ENCODE results near the gene KIF6. TPM values are rescaled to one million over a fixed set of nuclear protein-coding genes. Genes with fewer than 3 reads are reported as not detected.

Gene KIF6
- total and polyA plus RNA-seq, 7 experiments from 2014 or later: 0.75 TPM; not detected in 6

GRCh38 chr6:39341352-39341751 lies 383.9 kb downstream of the KIF6 start:
- Histone ChIP-seq H3K27ac (ENCODE audit: low read depth, low read length) (no peak overlapping the region), H3K4me1 (ENCODE audit: control insufficient read depth in 2 of 2, insufficient read depth in 2 of 2, low read length in 2 of 2) (no peaks in the 10 kb centered on the region), H3K9me3 (ENCODE audit: control insufficient read depth in 2 of 3, low read length in 3 of 3) (no peaks in the 10 kb centered on the region), H3K4me3 (ENCODE audit: low read length) (no peak overlapping the region), H3K36me3 (ENCODE audit: control insufficient read depth in 2 of 3, insufficient read depth in 3 of 3, low read length in 3 of 3) (no peaks in the 10 kb centered on the region), H3K27me3 (ENCODE audit: control insufficient read depth in 2 of 2, insufficient read depth in 2 of 2, low read length in 2 of 2) (no peaks in the 10 kb centered on the region)
- intact Hi-C loops (cut with micrococcal nuclease): loop anchor here in 1 of 2 donors (10.0 kb wide), 1 partner anchor 1683 kb away; no protein-coding TSS in a partner anchor
- Mint-ChIP-seq H3K4me1 (peaks cover 5 to 20% (median 9%) of the 10 kb centered on the region in 7 donors), H3K27ac (no peak overlapping the region), H3K36me3 (no peaks in the 10 kb centered on the region), H3K9me3 (no peaks in the 10 kb centered on the region), H3K27me3 (peaks cover 11 to 26% (median 18%) of the 10 kb centered on the region in 5 donors), H3K4me3 (no peak overlapping the region)
- CTCF ChIA-PET: no interaction called here
- ATAC-seq (no peak), DNase-seq (no peak)
- POLR2A ChIA-PET: no interaction called here

- Histone ChIP-seq H3K36me3 (ENCODE audit: control insufficient read depth in 2 of 3, insufficient read depth in 3 of 3, low read length in 3 of 3) (no peaks in the 10 kb centered on the region), H3K4me1 (ENCODE audit: control insufficient read depth in 2 of 2, insufficient read depth in 2 of 2, low read length in 2 of 2) (no peaks in the 10 kb centered on the region), H3K27ac (ENCODE audit: low read depth, low read length) (no peak overlapping the region), H3K9me3 (ENCODE audit: control insufficient read depth in 2 of 3, low read length in 3 of 3) (no peaks in the 10 kb centered on the region), H3K27me3 (ENCODE audit: control insufficient read depth in 2 of 2, insufficient read depth in 2 of 2, low read length in 2 of 2) (no peaks in the 10 kb centered on the region), H3K4me3 (ENCODE audit: low read length) (no peak overlapping the region)
- ATAC-seq: no peak
- Mint-ChIP-seq H3K36me3 (no peaks in the 10 kb centered on the region), H3K4me1 (peaks cover 11 to 27% (median 15%) of the 10 kb centered on the region in 7 donors), H3K4me3 (no peak overlapping the region), H3K27me3 (peaks cover 11 to 31% (median 18%) of the 10 kb centered on the region in 5 donors), H3K9me3 (no peaks in the 10 kb centered on the region), H3K27ac (no peak overlapping the region)
- ChIA-PET POLR2A (no interaction called here), CTCF (no interaction called here)
- DNase-seq: no peak
- intact Hi-C loops (cut with micrococcal nuclease): loop anchor here in 1 of 2 donors (10.0 kb wide), 1 partner anchor 1685 kb away; no protein-coding TSS in a partner anchor
Measured at GRCh38 chr6:39339868-39340550, 385.2 kb downstream of the KIF6 start.

DNA sequence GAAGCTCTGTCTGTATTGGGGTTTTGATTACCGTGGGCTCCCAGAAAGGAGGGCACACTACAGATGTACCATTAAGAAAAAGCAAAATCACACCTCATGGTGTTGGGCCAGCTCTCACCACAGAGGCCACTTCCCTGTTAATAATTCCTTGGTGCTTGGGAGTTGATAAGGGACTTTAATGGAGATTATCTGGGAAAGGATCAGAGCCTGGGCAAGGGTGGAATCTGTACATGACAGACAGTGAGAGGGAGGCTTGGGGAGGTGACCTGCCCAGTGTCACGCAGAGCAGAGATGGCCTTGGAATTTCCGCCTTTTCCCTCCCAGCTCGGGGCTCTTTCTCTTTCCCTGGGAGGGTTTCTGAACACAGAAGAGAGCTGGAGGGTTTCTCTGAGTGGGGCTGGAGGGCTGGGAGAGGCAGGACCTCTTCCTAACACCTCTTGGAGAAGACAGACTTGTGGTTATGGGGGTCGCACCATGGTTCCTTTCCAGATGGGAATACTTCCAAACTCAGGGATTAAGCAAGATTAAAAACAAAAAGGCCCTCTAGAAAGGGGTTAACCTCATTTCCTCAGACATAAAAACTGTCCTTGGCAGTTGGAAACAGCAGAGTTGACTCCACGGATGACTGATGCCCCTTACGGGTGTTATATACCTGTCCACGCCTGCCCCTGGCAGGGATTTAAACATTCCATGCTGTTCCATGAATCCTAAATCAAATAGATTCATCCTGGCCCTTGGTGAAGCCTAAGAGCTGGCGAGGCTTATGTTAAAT lies 385.9 kb downstream of the KIF6 start:
- H3K36me3 Mint-ChIP-seq: no peaks in the 10 kb centered on the region
- no peaks in the 10 kb centered on the region for H3K9me3 ChIP-seq (ENCODE audit: control insufficient read depth in 2 of 3, low read length in 3 of 3)
- H3K4me1 ChIP-seq (ENCODE audit: control insufficient read depth in 2 of 2, insufficient read depth in 2 of 2, low read length in 2 of 2): no peaks in the 10 kb centered on the region
- H3K27me3 Mint-ChIP-seq: peaks cover 11 to 31% (median 20%) of the 10 kb centered on the region in 5 donors
- H3K4me1 Mint-ChIP-seq: peaks cover 11 to 27% (median 15%) of the 10 kb centered on the region in 7 donors
- no peaks in the 10 kb centered on the region for H3K36me3 ChIP-seq (ENCODE audit: control insufficient read depth in 2 of 3, insufficient read depth in 3 of 3, low read length in 3 of 3)
- H3K27ac ChIP-seq (ENCODE audit: low read depth, low read length): no peak overlapping the region
- no peaks in the 10 kb centered on the region for H3K27me3 ChIP-seq (ENCODE audit: control insufficient read depth in 2 of 2, insufficient read depth in 2 of 2, low read length in 2 of 2)
- H3K4me3 ChIP-seq (ENCODE audit: low read length): no peak overlapping the region
- intact Hi-C loops (cut with micrococcal nuclease): no loop called here
- CTCF ChIA-PET: no interaction called here
- no peak overlapping the region for H3K27ac Mint-ChIP-seq
- DNase-seq: no peak
- ATAC-seq: no peak
- POLR2A ChIA-PET: no interaction called here
- H3K9me3 Mint-ChIP-seq: no peaks in the 10 kb centered on the region
- H3K4me3 Mint-ChIP-seq: no peak overlapping the region

DNA sequence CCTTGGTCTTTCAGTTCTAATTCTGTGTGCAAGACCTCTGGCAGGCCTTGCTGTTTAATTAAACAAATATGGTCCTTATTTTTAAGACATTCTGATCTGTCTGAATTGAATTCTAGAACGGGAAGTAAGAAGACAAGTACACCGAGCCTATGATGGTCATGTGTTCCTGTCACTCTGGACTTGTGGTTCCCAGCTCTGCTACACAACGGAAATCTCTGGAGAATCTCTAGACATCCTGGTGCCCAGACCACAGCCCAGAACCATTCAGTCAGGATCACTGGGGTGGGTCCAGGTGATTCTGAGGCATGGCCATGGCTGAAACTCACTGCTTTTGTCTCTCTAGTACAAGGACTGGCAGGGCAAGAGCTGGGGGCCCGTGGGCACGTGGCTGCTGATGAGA lies 386.8 kb downstream of the KIF6 start:
- Histone ChIP-seq H3K9me3 (ENCODE audit: control insufficient read depth in 2 of 3, low read length in 3 of 3) (no peaks in the 10 kb centered on the region), H3K4me3 (ENCODE audit: low read length) (no peak overlapping the region), H3K4me1 (ENCODE audit: control insufficient read depth in 2 of 2, insufficient read depth in 2 of 2, low read length in 2 of 2) (no peaks in the 10 kb centered on the region), H3K36me3 (ENCODE audit: control insufficient read depth in 2 of 3, insufficient read depth in 3 of 3, low read length in 3 of 3) (no peaks in the 10 kb centered on the region), H3K27me3 (ENCODE audit: control insufficient read depth in 2 of 2, insufficient read depth in 2 of 2, low read length in 2 of 2) (no peaks in the 10 kb centered on the region), H3K27ac (ENCODE audit: low read depth, low read length) (no peak overlapping the region)
- Mint-ChIP-seq H3K27me3 (peaks cover 15 to 31% (median 23%) of the 10 kb centered on the region in 5 donors), H3K4me3 (no peak overlapping the region), H3K36me3 (no peaks in the 10 kb centered on the region), H3K9me3 (no peaks in the 10 kb centered on the region), H3K27ac (no peak overlapping the region), H3K4me1 (peaks cover 11 to 27% (median 15%) of the 10 kb centered on the region in 7 donors)
- no peak for DNase-seq
- CTCF ChIA-PET: no interaction called here
- ATAC-seq: peak; percentile 25
- POLR2A ChIA-PET: no interaction called here
- intact Hi-C loops (cut with micrococcal nuclease): no loop called here

- Mint-ChIP-seq H3K27ac (no peak overlapping the region), H3K27me3 (peaks cover 23 to 35% (median 35%) of the 10 kb centered on the region in 5 donors), H3K36me3 (no peaks in the 10 kb centered on the region), H3K9me3 (no peaks in the 10 kb centered on the region), H3K4me3 (no peak overlapping the region), H3K4me1 (peaks cover 11 to 27% (median 13%) of the 10 kb centered on the region in 7 donors)
- DNase-seq (no peak), ATAC-seq (peak; percentile 73)
- Histone ChIP-seq H3K27me3 (ENCODE audit: control insufficient read depth in 2 of 2, insufficient read depth in 2 of 2, low read length in 2 of 2) (no peaks in the 10 kb centered on the region), H3K4me1 (ENCODE audit: control insufficient read depth in 2 of 2, insufficient read depth in 2 of 2, low read length in 2 of 2) (no peaks in the 10 kb centered on the region), H3K36me3 (ENCODE audit: control insufficient read depth in 2 of 3, insufficient read depth in 3 of 3, low read length in 3 of 3) (no peaks in the 10 kb centered on the region), H3K9me3 (ENCODE audit: control insufficient read depth in 2 of 3, low read length in 3 of 3) (no peaks in the 10 kb centered on the region), H3K27ac (ENCODE audit: low read depth, low read length) (no peak overlapping the region), H3K4me3 (ENCODE audit: low read length) (no peak overlapping the region)
- ChIA-PET CTCF (no interaction called here), POLR2A (no interaction called here)
- intact Hi-C loops (cut with micrococcal nuclease): no loop called here
Measured at GRCh38 chr6:39335780-39336545, 389.2 kb downstream of the KIF6 start.

DNA sequence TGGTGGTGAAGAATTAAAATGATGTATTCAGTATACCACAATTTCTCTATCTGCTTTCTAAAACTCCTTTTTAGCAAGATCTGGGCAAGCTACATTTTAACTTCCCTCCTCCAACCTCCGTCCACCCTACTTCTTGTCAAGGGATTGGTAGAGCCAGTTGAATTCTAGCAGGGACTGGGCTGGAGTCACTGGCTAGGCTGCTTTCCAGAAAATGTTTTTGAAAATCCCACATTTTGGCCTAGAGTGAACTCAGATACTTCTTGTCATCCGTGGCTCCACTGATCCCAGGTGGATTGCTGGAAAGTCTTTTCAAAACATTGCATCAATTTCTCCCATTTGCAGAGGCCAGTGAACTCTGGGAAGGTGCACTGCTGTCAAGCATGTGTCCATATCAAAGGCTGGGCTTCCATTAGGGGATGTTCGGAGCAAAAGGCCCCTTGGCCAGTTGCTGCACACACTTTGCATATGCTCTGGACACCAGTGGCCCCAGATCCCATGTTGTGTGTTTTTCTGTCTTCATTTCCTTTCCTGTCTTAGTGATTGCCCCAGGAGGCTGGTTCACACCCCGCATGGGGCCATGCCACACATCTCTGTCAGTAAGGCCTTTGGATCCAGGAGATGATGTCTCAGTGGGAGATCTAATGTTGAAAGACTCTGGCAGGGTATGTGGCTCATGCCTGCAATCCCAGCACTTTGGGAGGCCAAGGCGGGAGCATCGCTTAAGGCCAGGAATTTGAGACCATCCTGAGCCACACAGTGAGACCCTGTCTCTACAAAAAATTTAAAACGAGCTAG lies 391.4 kb downstream of the KIF6 start:
- Mint-ChIP-seq H3K4me1 (peaks cover 11 to 27% (median 13%) of the 10 kb centered on the region in 7 donors), H3K9me3 (no peaks in the 10 kb centered on the region), H3K27me3 (peaks cover 26 to 40% (median 28%) of the 10 kb centered on the region in 5 donors), H3K36me3 (no peaks in the 10 kb centered on the region), H3K27ac (no peak overlapping the region), H3K4me3 (no peak overlapping the region)
- intact Hi-C loops (cut with micrococcal nuclease): no loop called here
- H3K4me3 ChIP-seq (ENCODE audit: low read length): no peak overlapping the region
- H3K9me3 ChIP-seq (ENCODE audit: control insufficient read depth in 2 of 3, low read length in 3 of 3): no peaks in the 10 kb centered on the region
- CTCF ChIA-PET: no interaction called here
- ATAC-seq: no peak
- H3K36me3 ChIP-seq (ENCODE audit: control insufficient read depth in 2 of 3, insufficient read depth in 3 of 3, low read length in 3 of 3): no peaks in the 10 kb centered on the region
- POLR2A ChIA-PET: no interaction called here
- H3K27ac ChIP-seq (ENCODE audit: low read depth, low read length): no peak overlapping the region
- no peaks in the 10 kb centered on the region for H3K4me1 ChIP-seq (ENCODE audit: control insufficient read depth in 2 of 2, insufficient read depth in 2 of 2, low read length in 2 of 2)
- H3K27me3 ChIP-seq (ENCODE audit: control insufficient read depth in 2 of 2, insufficient read depth in 2 of 2, low read length in 2 of 2): no peaks in the 10 kb centered on the region
- no peak for DNase-seq

All from naive thymus-derived CD4-positive, alpha-beta T cell (primary cell).